Type B pancreatic cell (in vitro differentiated cells): ENCODE measurements around the gene GNAO1. TPM values are rescaled to one million over a fixed set of nuclear protein-coding genes. Genes with fewer than 3 reads are reported as not detected.
A peak's percentile ranks its signal among the peaks of the same experiment; 100 is the strongest.

Experiments used
- DNase-seq: peaks from one replicate; pipeline ENCODE4 v3.0.0; 2021; ENCODE audit warnings: mixed read lengths; ENCODE audit not compliant: unreplicated experiment; ENCODE audit errors: extremely low spot score
- H3K27ac Mint-ChIP-seq: 2 replicates; pipeline ENCODE4 v1.8.0; 2021; ENCODE audit warnings: mild to moderate bottlenecking, mixed read lengths
- H3K27me3 Mint-ChIP-seq: 2 replicates; pipeline ENCODE4 v1.8.0; 2021; ENCODE audit warnings: mixed read lengths
- H3K36me3 Mint-ChIP-seq: 2 replicates; pipeline ENCODE4 v1.8.0; 2021; ENCODE audit warnings: mixed read lengths
- H3K4me1 Mint-ChIP-seq: one replicate; pipeline ENCODE4 v1.8.0; 2021; ENCODE audit warnings: mixed read lengths; ENCODE audit not compliant: unreplicated experiment
- H3K4me3 Mint-ChIP-seq: 2 replicates; pipeline ENCODE4 v1.8.0; 2021; ENCODE audit warnings: mild to moderate bottlenecking, mixed read lengths
- H3K9me3 Mint-ChIP-seq: 2 replicates; pipeline ENCODE4 v1.8.0; 2021; ENCODE audit warnings: mixed read lengths
- total RNA-seq: library from RNA; stranded (reverse); gene quantifications from 2 replicates; pipeline ENCODE4 v1.2.1, GENCODE V29; 2021; ENCODE audit warnings: low replicate concordance
- TF ChIP-seq, protein P1 (sequence below): fragments of 200-600 bp; sonication (generic); conservative IDR thresholded peaks from 2 replicates; pipeline ENCODE4 v1.5.0; 2021; ENCODE audit warnings: antibody characterized with exemption, mild to moderate bottlenecking

GNAO1 gene
- total RNA-seq, 1 donor from 2014 or later: 13.2 TPM

DNA sequence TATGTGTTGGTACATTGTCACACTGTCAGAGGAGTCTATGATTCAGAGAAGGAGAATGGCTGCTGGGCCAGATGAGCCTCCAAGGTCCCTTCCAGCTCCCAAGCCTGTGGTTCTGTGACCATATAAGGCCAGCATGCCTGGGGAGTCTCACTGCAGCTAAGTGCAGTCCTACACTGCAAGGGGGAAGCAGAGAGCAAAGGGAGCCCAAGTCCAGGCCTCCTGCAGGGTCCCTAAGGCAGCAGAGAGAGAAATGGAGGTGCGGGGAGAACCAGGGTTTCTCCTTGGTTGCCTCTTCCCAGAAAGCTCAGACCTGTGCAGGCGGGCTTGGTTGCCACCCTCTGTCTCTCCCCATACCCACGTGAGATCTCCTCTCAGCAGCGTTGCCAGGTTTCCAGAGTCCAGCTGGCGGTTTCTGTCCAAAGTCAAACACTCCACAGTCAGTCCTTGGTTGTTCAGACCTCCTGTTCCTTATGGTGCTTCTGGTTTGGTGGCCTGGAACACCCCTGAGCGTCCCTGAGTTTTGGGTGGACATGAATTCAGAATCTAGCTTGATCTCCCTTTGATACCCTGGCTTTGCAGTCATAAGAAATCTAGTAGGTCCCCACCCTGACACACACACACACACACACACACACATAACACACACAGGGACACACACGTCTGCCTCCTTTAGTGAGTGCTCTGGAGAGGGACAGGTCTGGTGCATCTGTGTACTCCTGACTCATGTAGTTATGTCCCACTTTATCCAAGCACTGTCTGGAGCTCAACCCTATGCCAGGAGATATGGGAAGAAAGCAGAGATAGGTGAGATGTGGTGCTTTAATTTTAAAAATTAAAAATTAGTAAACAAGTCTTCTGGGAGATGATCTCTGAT lies 78.8 kb downstream of the GNAO1 start:
- H3K27ac Mint-ChIP-seq: peak overlapping the region; percentile 58
- no peak overlapping the region for H3K4me3 Mint-ChIP-seq
- TF ChIP-seq, protein P1, sequence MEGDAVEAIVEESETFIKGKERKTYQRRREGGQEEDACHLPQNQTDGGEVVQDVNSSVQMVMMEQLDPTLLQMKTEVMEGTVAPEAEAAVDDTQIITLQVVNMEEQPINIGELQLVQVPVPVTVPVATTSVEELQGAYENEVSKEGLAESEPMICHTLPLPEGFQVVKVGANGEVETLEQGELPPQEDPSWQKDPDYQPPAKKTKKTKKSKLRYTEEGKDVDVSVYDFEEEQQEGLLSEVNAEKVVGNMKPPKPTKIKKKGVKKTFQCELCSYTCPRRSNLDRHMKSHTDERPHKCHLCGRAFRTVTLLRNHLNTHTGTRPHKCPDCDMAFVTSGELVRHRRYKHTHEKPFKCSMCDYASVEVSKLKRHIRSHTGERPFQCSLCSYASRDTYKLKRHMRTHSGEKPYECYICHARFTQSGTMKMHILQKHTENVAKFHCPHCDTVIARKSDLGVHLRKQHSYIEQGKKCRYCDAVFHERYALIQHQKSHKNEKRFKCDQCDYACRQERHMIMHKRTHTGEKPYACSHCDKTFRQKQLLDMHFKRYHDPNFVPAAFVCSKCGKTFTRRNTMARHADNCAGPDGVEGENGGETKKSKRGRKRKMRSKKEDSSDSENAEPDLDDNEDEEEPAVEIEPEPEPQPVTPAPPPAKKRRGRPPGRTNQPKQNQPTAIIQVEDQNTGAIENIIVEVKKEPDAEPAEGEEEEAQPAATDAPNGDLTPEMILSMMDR: no peak
- DNase-seq: no peak
- H3K36me3 Mint-ChIP-seq: no peaks in the 10 kb centered on the region
- H3K9me3 Mint-ChIP-seq: peaks cover 6% of the 10 kb centered on the region
- H3K4me1 Mint-ChIP-seq: peaks cover 7% of the 10 kb centered on the region
- H3K27me3 Mint-ChIP-seq: peaks cover 3% of the 10 kb centered on the region

DNA sequence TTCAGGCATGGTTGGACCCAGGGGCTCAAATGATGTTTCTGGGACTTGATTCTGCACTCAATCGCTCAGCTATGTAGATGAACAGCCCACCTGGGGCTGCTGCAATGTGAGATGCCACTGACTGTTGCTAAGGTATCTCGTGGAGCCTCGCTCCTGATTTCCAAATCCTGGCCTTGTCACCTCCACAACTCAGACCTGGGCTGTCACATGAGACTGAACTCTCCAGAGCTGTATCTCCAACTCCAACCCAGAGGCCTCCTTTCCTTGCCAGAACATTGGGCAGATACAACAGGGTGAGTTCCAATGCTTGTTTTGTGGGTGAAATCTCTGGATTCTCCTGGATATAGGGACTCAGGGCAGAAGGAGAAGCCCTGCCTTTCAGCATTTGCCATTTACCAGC lies 79.5 kb downstream of the GNAO1 start:
- no peak for DNase-seq
- Mint-ChIP-seq H3K27ac (no peak overlapping the region), H3K36me3 (no peaks in the 10 kb centered on the region), H3K4me1 (peaks cover 7% of the 10 kb centered on the region), H3K27me3 (peaks cover 3% of the 10 kb centered on the region), H3K4me3 (no peak overlapping the region), H3K9me3 (peaks cover 6% of the 10 kb centered on the region)
- TF ChIP-seq, protein P1: no peak

DNA sequence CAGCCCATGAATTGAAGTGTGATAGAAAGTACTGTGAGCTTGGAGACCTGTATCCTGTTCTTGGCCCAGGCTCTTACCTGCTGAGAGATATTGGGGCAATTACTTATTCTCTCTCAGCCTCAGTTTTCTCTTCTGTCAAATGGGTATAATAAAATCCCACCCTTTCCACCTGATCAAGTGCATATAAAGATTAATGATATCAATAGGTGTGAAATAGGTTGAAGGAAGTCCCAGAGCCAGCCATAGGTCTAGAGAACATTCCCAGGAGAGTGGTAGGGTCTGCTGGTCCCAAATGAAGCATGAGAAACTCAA lies 81.2 kb downstream of the GNAO1 start:
- TF ChIP-seq, protein P1: no peak
- Mint-ChIP-seq H3K4me3 (no peak overlapping the region), H3K36me3 (no peaks in the 10 kb centered on the region), H3K27me3 (peaks cover 3% of the 10 kb centered on the region), H3K9me3 (peaks cover 6% of the 10 kb centered on the region), H3K27ac (no peak overlapping the region), H3K4me1 (peaks cover 10% of the 10 kb centered on the region)
- DNase-seq: no peak

DNA sequence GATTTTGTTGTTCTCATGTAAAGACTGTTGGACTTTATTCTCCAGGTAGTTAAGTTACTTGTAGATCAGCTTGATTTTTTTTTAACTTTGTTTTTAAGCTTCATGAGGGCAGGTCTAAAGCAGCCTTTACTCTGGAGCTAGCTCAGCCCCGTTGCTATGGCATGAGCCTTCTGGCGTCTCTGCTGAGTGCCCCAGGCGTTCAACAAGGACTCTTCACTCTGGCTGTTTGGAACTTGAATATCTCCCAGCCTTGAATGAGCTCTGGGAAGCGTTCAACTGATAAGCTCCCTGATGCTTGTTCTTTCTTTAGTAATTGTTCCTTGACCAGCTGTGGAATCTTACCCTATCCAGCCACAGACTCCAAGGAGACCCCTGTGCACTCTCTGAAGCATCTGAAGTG lies 82.3 kb downstream of the GNAO1 start:
- no peak for DNase-seq
- H3K4me3 Mint-ChIP-seq: no peak overlapping the region
- H3K9me3 Mint-ChIP-seq: peaks cover 6% of the 10 kb centered on the region
- H3K27me3 Mint-ChIP-seq: peaks cover 1% of the 10 kb centered on the region
- TF ChIP-seq, protein P1: no peak
- H3K4me1 Mint-ChIP-seq: peaks cover 13% of the 10 kb centered on the region
- no peaks in the 10 kb centered on the region for H3K36me3 Mint-ChIP-seq
- H3K27ac Mint-ChIP-seq: no peak overlapping the region

GRCh38 chr16:56274369-56274768 lies 83.1 kb downstream of the GNAO1 start:
- peaks cover 6% of the 10 kb centered on the region for H3K9me3 Mint-ChIP-seq
- peaks cover 9% of the 10 kb centered on the region for H3K4me1 Mint-ChIP-seq
- no peak for DNase-seq
- no peak overlapping the region for H3K4me3 Mint-ChIP-seq
- H3K36me3 Mint-ChIP-seq: no peaks in the 10 kb centered on the region
- no peak overlapping the region for H3K27ac Mint-ChIP-seq
- H3K27me3 Mint-ChIP-seq: no peaks in the 10 kb centered on the region
- TF ChIP-seq, protein P1: no peak
